Left ventricle myocardium inferior (tissue), 1 donor: Measurements from ENCODE around the gene ZNF397. TPM values are rescaled to one million over a fixed set of nuclear protein-coding genes. Genes with fewer than 3 reads are reported as not detected.

Source experiments
- DNase-seq: peaks from one replicate; pipeline ENCODE4 v3.0.0-alpha.2; 2020
- H3K27ac ChIP-seq: fragments of 200-600 bp; replicated peaks from 2 replicates; pipeline ENCODE4 v1.8.0; 2021
- H3K27me3 ChIP-seq: fragments of 200-600 bp; 2 replicates; pipeline ENCODE4 v1.8.0; 2021; ENCODE audit warnings: low read depth
- H3K36me3 ChIP-seq: fragments of 200-600 bp; 2 replicates; pipeline ENCODE4 v1.8.0; 2021
- H3K4me1 ChIP-seq: fragments of 200-600 bp; 2 replicates; pipeline ENCODE4 v1.8.0; 2021
- H3K4me3 ChIP-seq: fragments of 200-600 bp; 2 replicates; pipeline ENCODE4 v1.8.0; 2021; ENCODE audit warnings: mild to moderate bottlenecking, moderate library complexity
- H3K9me3 ChIP-seq: fragments of 200-600 bp; replicated peaks from 2 replicates; pipeline ENCODE4 v1.8.0; 2021
- CTCF ChIP-seq: fragments of 200-600 bp; IDR thresholded peaks from 2 replicates; pipeline ENCODE4 v1.8.0; 2021; ENCODE audit warnings: antibody characterized with exemption, mild to moderate bottlenecking, borderline replicate concordance
- intact Hi-C: fragments of 100-400 bp; cut with micrococcal nuclease; formaldehyde crosslinking; loops from one replicate; pipeline ENCODE4 v1.11.0; 2022
- total RNA-seq: library from RNA; stranded (reverse); fragmentation: NEBNext Ultra II Directional; extraction: Animal tissue kit (Norgen Biotek cat#: 25700); gene quantifications from one replicate; pipeline ENCODE4 v1.2.1, GENCODE V29; 2021
- donor health status: DM: no; HTN: yes; CAD: no; lungs with severe emphysema.

The ZNF397 gene
- total RNA-seq, 1 donor from 2014 or later = 13.4 TPM

DNA sequence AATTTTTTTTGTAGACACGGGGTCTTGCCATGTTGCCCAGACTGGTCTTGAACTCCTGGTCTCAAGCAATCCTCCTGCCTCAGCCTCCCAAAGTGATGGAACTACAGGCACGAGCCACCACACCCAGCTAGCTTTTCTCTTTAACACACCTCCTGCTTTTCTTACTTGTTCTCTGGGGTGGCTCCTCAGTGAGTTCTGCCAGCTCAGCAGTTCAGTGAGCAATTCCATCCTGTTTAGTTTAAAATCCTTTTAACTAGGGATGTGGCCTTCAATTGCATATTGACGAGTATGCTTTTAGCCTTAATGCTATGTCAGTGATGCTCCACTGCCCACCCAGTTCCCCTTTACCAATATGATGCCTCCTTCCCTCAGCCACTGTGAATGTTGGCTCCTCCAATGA lies 16.1 kb downstream of the ZNF397 start:
- no peak overlapping the region for H3K27ac ChIP-seq
- no peaks in the 10 kb centered on the region for H3K4me1 ChIP-seq
- no peak overlapping the region for H3K4me3 ChIP-seq
- peaks cover 79% of the 10 kb centered on the region for H3K36me3 ChIP-seq
- peaks cover 18% of the 10 kb centered on the region for H3K9me3 ChIP-seq
- TF ChIP-seq CTCF = no peak
- DNase-seq = no peak
- no peaks in the 10 kb centered on the region for H3K27me3 ChIP-seq
- intact Hi-C loops = no loop called here

GRCh38 chr18:35264409-35264808 lies 23.6 kb downstream of the ZNF397 start:
- H3K36me3 ChIP-seq = peaks cover 35% of the 10 kb centered on the region
- no peak for DNase-seq
- intact Hi-C loops = no loop called here

DNA sequence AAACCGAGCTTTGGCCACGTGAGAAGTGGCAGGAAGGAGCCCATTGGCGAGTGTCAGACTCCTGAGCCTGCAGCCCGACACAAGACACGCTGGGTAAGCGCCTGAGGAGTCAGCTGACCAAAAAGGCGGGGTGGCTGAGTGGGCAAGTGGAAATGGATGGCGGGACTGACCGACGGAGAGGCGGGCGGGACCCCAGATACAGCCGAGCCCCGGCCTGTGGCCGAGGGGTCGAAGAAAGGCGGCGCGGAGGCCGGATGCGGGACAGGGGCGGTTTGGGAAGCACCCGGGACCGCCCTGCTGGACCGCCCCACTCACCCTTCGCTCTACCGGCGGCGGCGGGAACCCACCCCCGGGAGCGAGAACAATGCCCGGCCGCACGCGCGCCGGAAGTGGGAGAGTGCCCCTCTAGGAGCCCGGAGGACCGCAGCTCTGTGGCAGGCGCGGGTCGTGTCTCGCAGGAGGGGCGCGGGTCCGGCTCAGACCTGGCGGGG lies 26.4 kb downstream of the ZNF397 start:
- Histone ChIP-seq H3K27me3 (no peaks in the 10 kb centered on the region), H3K4me3 (peak overlapping the region; percentile 80), H3K27ac (peak overlapping the region; percentile 90), H3K4me1 (peaks cover 13% of the 10 kb centered on the region), H3K36me3 (peaks cover 17% of the 10 kb centered on the region), H3K9me3 (peaks cover 8% of the 10 kb centered on the region)
- DNase-seq = peak; percentile 85
- peak; percentile 31 for TF ChIP-seq CTCF
- intact Hi-C loops = no loop called here

More at GRCh38 chr18:35264409-35264808, 23.6 kb downstream of the ZNF397 start:
- peaks cover 13% of the 10 kb centered on the region for H3K4me1 ChIP-seq
- H3K4me3 ChIP-seq = no peak overlapping the region
- H3K27ac ChIP-seq = no peak overlapping the region
- TF ChIP-seq CTCF = no peak
- no peaks in the 10 kb centered on the region for H3K27me3 ChIP-seq
- H3K9me3 ChIP-seq = peaks cover 3% of the 10 kb centered on the region

DNA sequence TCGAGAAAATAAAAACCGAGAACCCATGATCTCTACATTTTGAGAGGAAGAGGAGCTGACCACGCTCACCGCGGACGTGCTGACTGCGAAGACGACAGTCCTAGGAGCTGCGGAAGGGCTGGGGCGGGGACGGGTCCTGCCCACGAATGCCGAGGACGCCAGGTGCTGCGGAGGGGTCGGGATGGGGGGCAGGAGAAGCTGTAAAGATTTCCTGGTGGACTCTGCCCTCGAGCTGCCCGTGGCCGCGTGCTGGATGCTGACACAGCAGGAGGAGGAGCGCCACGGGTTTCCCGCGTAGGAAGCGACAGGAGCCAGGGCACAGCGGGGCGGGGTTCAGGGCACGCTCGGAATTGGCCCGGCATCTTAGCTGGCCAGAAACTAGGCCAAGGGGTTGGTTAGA lies 27.0 kb downstream of the ZNF397 start:
- TF ChIP-seq CTCF = no peak
- H3K9me3 ChIP-seq = peaks cover 8% of the 10 kb centered on the region
- peak overlapping the region; percentile 80 for H3K4me3 ChIP-seq
- peak; percentile 33 for DNase-seq
- peak overlapping the region; percentile 90 for H3K27ac ChIP-seq
- peaks cover 13% of the 10 kb centered on the region for H3K4me1 ChIP-seq
- no peaks in the 10 kb centered on the region for H3K27me3 ChIP-seq
- peaks cover 11% of the 10 kb centered on the region for H3K36me3 ChIP-seq
- intact Hi-C loops = no loop called here

- H3K4me1 ChIP-seq = peaks cover 13% of the 10 kb centered on the region
- H3K27me3 ChIP-seq = no peaks in the 10 kb centered on the region
- no peak for TF ChIP-seq CTCF
- intact Hi-C loops = no loop called here
- H3K27ac ChIP-seq = no peak overlapping the region
- peaks cover under 1% of the 10 kb centered on the region for H3K36me3 ChIP-seq
- peaks cover 8% of the 10 kb centered on the region for H3K9me3 ChIP-seq
- no peak overlapping the region for H3K4me3 ChIP-seq
- no peak for DNase-seq
Measured at GRCh38 chr18:35268821-35269220, 28.0 kb downstream of the ZNF397 start.
